CMK (cell line): ENCODE data around the gene INSR.
A peak's percentile ranks its signal among the peaks of the same experiment; 100 is the strongest.
"Not testable (repeated sequence)": the region's sequence is repeated elsewhere in the genome, so short reads cannot be mapped to it uniquely, and the experiment has no call there.

Source experiments
- DNase-seq: peaks from one replicate; pipeline ENCODE4 v3.0.0-alpha.2; 2010; ENCODE audit warnings: low read depth

Gene INSR

GRCh38 chr19:7224209-7224686 is 70.0 kb downstream of the INSR start:
- no peak for DNase-seq

GRCh38 chr19:7223429-7223828 is 70.8 kb downstream of the INSR start:
- no peak for DNase-seq

DNA sequence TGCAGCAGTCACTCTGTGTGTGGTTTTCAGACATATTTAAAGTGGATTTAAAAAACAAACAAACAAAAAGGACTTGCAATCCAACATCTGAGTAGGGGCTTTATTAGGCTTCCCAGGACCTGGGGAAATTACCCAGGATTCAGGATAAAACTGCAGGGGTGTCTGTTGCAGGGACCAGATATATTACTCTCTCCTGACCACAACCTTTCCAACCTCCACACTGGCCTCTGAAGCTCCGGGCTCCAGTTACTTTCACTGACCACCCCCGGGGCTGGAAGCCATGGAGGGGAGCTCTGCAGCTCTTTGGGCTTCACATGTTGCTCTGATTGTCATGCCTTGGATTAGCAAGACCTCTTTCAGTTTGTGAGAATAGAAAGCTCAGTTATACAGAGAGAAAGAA is 75.2 kb downstream of the INSR start:
- no peak for DNase-seq

- DNase-seq = no peak
Measured at GRCh38 chr19:7217861-7218260, 76.4 kb downstream of the INSR start.

DNA sequence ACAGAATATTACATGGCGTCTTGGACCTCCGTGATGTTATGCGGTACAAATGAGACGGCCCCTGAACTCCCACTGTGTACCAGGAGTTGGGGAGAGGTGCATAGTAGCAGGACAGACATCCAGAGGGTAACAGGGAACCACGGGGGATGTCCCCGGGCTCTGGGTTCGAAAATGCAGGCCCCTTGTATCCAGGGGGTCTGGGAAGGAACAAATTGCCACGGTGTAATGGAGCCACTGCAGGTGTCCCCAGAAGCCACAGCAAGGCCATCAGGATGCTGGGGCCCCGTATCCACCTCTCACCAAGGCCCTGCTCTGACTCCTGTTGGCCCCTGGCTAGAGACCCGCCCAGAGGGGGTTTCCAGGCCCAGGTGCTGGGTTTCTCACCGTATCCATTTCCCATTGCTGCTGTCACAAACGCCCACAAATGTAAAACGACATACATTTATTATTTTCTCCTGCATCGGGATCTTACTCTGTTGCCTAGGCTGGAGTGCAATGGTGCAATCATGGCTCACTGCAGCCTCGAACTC is 77.8 kb downstream of the INSR start:
- no peak for DNase-seq

GRCh38 chr19:7215176-7215575 is 79.0 kb downstream of the INSR start:
- DNase-seq = no peak

- DNase-seq = no peak
Measured at GRCh38 chr19:7214324-7215089, 79.7 kb downstream of the INSR start.

DNA sequence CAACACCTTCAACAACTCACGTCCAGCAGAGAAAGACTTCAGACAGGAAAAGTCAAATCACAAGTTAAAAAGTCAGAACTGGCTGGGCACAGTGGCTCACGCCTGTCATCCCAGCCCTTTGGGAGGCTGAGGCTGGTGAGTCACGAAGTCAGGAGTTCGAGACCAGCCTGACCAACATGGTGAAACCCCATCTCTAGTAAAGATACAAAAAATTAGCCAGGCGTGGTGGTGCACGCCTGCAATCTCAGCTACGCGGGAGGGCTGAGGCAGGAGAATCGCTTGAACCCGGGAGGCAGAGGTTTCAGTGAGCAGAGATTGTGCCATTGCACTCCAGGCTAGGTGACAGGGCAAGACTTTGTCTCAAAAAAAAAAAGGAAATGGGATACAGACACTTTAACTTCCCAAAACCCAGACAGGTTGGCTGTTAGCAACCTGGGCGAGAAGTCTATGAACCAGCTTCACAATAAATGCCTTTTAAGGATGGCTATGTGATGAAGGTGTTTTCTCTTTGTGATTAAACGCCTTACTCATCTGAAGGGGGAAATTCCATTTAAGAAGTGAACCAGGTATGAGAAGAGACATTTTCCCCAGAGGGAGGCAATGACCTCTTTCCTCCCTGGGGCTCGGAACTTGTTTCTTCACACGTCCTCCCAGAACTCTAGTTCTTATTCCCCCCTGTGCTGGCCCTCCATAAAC is 80.4 kb downstream of the INSR start:
- no peak for DNase-seq

- DNase-seq = no peak
Measured at GRCh38 chr19:7211191-7211951, 82.8 kb downstream of the INSR start.

DNA sequence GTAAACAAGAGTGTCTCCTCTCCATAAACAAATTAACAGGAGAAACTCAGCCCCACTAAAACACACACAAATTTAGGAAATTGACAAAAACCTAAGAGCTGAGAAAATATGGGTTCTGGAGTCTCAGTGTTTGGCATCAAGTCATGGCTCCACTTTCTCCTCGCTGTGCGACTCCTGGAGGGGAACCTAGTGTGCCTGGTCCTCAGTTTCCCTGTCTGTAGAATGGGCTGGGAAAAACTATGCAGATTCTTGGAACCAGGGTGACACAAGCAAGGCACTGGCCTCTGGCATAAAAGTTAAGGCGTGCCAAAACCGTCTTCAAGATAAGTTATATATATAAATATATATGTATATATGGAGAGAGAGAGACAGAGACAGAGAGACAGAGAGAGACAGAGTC is 83.9 kb downstream of the INSR start:
- DNase-seq = no peak

DNA sequence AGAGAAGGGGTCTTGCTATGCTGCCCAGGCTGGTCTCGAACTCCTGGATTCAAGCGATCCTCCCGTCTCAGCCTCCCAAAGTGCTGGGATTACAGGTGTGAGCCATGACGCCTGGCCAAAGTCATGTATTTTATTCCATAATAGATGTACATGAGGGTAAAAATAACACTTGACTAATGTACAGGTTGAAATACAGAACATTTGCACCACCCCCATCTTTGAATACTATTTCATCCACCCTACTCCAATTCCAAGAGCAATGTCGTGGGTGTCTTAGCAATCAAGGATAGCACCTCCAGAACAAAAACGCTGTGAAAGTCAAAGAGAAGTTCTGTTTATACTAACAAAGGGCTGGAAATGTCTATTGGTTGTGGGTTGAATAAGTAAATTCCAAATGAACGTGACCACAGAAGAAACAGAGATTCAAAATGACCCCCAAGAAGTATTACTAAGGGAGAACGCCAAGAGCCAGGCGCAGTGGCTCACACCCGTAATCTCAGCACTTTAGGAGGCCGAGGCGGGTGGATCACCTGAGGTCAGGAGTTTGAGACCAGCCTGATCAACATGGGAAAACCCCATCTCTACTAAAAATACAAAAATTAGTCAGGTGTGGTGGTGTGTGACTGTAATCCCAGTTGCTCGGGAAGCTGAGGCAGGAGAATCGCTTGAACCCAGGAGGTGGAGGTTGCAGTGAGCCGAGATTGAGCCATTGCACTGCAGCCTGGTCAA is 84.5 kb downstream of the INSR start:
- DNase-seq = not testable (repeated sequence)

DNA sequence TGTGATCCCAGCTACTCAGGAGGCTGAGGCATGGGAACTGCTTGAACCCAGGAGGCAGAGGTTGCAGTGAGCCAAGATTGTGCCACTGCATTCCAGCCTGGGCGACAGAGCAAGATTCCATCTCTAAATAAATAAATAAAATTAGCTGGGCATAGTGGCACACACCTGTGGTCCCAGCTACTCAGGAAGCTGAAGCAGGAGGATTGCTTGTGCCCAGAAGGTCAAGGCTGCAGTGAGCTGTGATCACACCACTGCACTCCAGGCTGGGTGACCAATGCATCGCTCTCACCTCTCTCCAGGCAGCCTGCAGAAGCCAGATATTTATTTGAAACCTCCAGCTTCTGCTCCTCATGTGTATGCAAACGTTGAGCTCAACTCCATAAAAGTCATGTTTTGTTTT is 85.2 kb downstream of the INSR start:
- DNase-seq = not testable (repeated sequence)

DNA sequence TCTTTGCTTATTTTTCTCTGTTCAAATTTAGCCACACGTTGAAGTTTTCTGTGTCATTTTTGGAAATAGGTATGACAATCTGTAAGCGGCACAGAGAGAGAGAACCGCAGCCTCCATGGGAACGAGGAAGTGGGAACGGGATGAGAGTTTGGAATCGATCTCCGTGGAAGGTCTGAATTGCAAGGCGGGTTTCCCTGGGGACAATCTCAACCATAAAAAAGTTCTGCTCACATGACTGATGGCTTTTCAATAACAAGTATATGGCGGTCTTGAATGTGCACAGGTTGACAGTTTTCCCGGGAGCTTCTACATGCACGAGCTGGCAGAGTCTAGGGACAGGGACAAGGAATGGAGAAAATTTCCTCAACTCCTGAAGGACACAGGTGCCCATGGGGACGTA is 90.9 kb downstream of the INSR start:
- DNase-seq = no peak

DNA sequence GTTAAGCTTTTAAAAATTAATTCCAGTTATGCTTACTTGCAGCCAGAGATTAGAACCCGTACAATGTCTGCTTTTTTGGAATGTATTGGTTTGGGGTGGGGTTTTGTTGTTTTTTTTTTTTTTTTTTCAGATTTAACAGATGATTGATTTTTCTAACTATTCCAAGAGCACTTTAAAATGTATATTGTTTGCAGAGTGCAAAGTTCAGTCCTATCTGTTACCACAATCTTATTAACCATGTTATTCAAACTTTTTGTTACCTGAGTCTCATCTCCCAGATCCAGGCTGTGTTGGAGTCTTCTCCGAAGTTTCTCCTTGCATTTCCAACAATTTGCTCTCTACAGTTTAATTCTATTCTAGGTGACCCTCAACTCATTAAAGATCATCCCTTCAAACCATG is 91.3 kb downstream of the INSR start:
- no peak for DNase-seq

DNA sequence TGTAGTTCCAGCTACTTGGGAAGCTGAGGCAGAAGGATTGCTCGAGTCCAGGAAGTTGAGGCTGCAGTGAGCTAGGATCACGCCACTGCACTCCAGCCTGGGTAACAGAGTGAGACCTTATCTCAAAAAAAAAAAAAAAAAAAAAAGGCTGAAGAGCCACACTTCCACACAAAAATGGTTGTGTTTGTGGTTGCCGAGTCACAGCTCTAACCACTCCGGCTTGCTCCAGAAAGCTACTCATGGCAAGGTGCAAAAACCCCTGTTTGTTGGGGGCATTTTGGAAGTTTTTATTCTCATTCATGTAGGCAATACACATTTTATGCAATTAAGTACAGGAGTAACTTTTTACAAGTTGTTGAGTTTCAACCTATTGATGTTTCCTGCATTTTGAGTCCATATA is 93.5 kb downstream of the INSR start:
- DNase-seq = no peak

GRCh38 chr19:7199613-7200533 is 94.3 kb downstream of the INSR start:
- no peak for DNase-seq

- peak; percentile 85 for DNase-seq
Measured at GRCh38 chr19:7197760-7198696, 96.2 kb downstream of the INSR start.

DNA sequence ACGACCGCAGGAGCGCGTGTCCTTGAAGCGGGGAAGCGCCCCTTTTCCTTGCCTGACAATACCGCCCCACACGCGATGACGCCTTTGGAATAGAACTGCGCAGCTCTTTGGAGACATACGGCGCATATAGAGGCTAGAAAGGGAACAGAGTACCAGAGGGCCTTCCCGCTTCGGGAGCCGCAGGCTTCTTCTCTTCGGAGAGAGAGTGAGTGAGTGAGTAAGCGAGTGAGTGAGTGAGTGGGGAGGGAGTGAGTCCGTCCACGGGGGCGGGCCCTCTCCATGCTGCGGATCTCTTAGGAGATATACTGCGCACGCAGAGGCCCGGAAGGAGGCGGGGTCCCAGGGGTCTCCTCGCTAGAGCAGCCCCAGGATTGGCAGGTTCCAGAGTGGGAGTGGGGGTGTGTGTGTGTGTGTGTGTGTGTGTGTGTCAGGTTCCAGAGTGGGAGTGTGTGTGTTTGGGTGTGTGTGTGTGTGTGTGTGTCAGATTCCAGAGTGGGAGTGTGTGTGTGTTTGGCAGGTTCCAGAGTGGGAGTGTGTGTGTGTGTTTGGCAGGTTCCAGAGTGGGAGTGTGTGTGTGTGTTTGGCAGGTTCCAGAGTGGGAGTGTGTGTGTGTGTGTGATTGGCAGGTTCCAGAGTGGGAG is 97.0 kb downstream of the INSR start:
- DNase-seq = peak; percentile 81

- no peak for DNase-seq
Measured at GRCh38 chr19:7196763-7197118, 97.5 kb downstream of the INSR start.
